K562 (cell line): ENCODE data around the gene ZMYND12. TPM values are rescaled to one million over a fixed set of nuclear protein-coding genes. Genes with fewer than 3 reads are reported as not detected.
A peak's percentile ranks its signal among the peaks of the same experiment; 100 is the strongest.

Experiments
- ATAC-seq: fragments of 200-7000 bp; cut with Tn5 transposase; 3 replicates; pipeline ENCODE4 v1.9.1; 2020; ENCODE audit warnings: moderate library complexity
- BruUV-seq: library from RNA; stranded (reverse); fragments of 400-500 nt; replicated peaks from 2 replicates; lab custom pipeline; 2021; lab: Mats Ljungman, UMichigan
- CTCF ChIA-PET: fragments of 300-600 bp; formaldehyde crosslinking; extraction: SDS; loops from one replicate; lab custom pipeline; 2021; ENCODE audit warnings: low intra/inter-chr PET ratio; lab: Yijun Ruan, JAX
- POLR2A ChIA-PET: fragments of 300-600, 350-650 bp; sonication (Branson Sonifier 250); formaldehyde crosslinking; extraction: SDS; loops from one replicate; lab custom pipeline; 2021; ENCODE audit warnings: antibody characterized with exemption, inconsistent platforms; lab: Yijun Ruan, JAX
- DNase-seq, 4 experiments: peaks; one replicate each; pipeline versions ENCODE4 v3.0.0 to v3.0.0-alpha.2; 2011 to 2018; ENCODE audit warnings: low spot score in 3 of 4, mixed read lengths in 3 of 4; ENCODE audit errors: extremely low read depth in 1 of 4
- FAIRE-seq: peaks from 2 replicates; lab custom pipeline; 2011; peaks lifted over from hg19 to GRCh38; lab: Jason Lieb, UNC
- H2AFZ ChIP-seq: 2 replicates; pipeline ENCODE4 v1.6.0; 2011; ENCODE audit warnings: low read depth, low read length, control low read depth, inconsistent platforms
- H3K27ac ChIP-seq: fragments of 200-600 bp; 3 replicates; pipeline ENCODE4 v1.8.0; 2011; ENCODE audit warnings: low read depth, mild to moderate bottlenecking, control low read depth, inconsistent platforms, low read length, moderate library complexity, mixed read lengths; ENCODE audit errors: extremely low read depth
- H3K27me3 ChIP-seq, 2 experiments: fragments of 300-600 bp in 1 of 2; 2 replicates in 1 of 2; 3 replicates in 1 of 2; pipeline versions ENCODE4 v1.6.0 to v1.8.0; 2011; ENCODE audit warnings: inconsistent platforms in 2 of 2, low read length in 2 of 2, mild to moderate bottlenecking in 1 of 2, mixed read lengths in 1 of 2, moderate library complexity in 1 of 2; ENCODE audit not compliant: control insufficient read depth in 2 of 2, insufficient read depth in 2 of 2
- H3K36me3 ChIP-seq: fragments of 300-600 bp; 3 replicates; pipeline ENCODE4 v1.8.0; 2011; ENCODE audit warnings: mild to moderate bottlenecking, low read length, inconsistent platforms; ENCODE audit not compliant: control insufficient read depth, insufficient read depth
- H3K4me1 ChIP-seq, 2 experiments: fragments of 200-600 bp in 1 of 2; replicated peaks in 1 of 2; 2 replicates in 1 of 2; 3 replicates in 1 of 2; pipeline versions ENCODE4 v1.5.1 to v1.8.0; 2011; ENCODE audit warnings: inconsistent platforms in 2 of 2, low read length in 2 of 2, mild to moderate bottlenecking in 1 of 2, mixed read lengths in 1 of 2, moderate library complexity in 1 of 2; ENCODE audit not compliant: control insufficient read depth in 2 of 2, insufficient read depth in 2 of 2
- H3K4me2 ChIP-seq: 2 replicates; pipeline ENCODE4 v1.6.1; 2011; ENCODE audit warnings: low read length, control low read depth, inconsistent platforms, mixed read lengths; ENCODE audit not compliant: insufficient read depth
- H3K4me3 ChIP-seq: fragments of 200-600 bp; sonication (generic), shearing (Covaris generic); 2 replicates; pipeline ENCODE4 v1.5.1; 2016; ENCODE audit warnings: control low read depth, inconsistent platforms
- H3K79me2 ChIP-seq: fragments of 200-600 bp; 3 replicates; pipeline ENCODE4 v1.8.0; 2011; ENCODE audit warnings: low read length, inconsistent platforms; ENCODE audit not compliant: control insufficient read depth, insufficient read depth
- H3K9ac ChIP-seq, 2 experiments: 2 replicates each; pipeline versions ENCODE4 v1.6.0 to v1.6.1; 2011; ENCODE audit warnings: low read depth in 2 of 2, low read length in 2 of 2, control low read depth in 1 of 2, inconsistent platforms in 1 of 2, mild to moderate bottlenecking in 1 of 2, mixed read lengths in 1 of 2; ENCODE audit not compliant: insufficient read depth in 1 of 2
- H3K9me1 ChIP-seq: one replicate; pipeline ENCODE4 v1.6.0; 2011; ENCODE audit warnings: inconsistent platforms, mild to moderate bottlenecking, low read length, moderate library complexity; ENCODE audit not compliant: control insufficient read depth, insufficient read depth
- H3K9me3 ChIP-seq: replicated peaks from 2 replicates; pipeline ENCODE4 v1.5.1; 2011; ENCODE audit warnings: low read depth, low read length, inconsistent platforms; ENCODE audit not compliant: control insufficient read depth, insufficient read depth
- H4K20me1 ChIP-seq: replicated peaks from 2 replicates; pipeline ENCODE4 v1.6.1; 2011; ENCODE audit warnings: low read length, inconsistent platforms, mixed read lengths; ENCODE audit not compliant: control insufficient read depth, insufficient read depth
- ATF7 ChIP-seq: fragments of 450-650 bp; IDR thresholded peaks from 2 replicates; pipeline ENCODE4 v1.7.1; 2014; ENCODE audit warnings: mild to moderate bottlenecking, moderate library complexity
- CTCF ChIP-seq, 3 experiments: IDR thresholded peaks in 2 of 3; conservative IDR thresholded peaks in 1 of 3; 2 replicates each; pipeline ENCODE4 v1.5.1; 2011 to 2012; ENCODE audit warnings: low read length in 3 of 3, mild to moderate bottlenecking in 3 of 3, control low read depth in 2 of 3, improper control_type of control experiment in 1 of 3, inconsistent platforms in 1 of 3, low read depth in 1 of 3, mixed read lengths in 1 of 3, moderate library complexity in 1 of 3; ENCODE audit not compliant: insufficient read depth in 2 of 3
- CTCFL ChIP-seq: IDR thresholded peaks from 2 replicates; pipeline ENCODE4 v1.6.1; 2011; ENCODE audit warnings: borderline replicate concordance, low read depth, mild to moderate bottlenecking, moderate library complexity, low read length; ENCODE audit not compliant: insufficient read depth, poor library complexity, severe bottlenecking
- FIP1L1 ChIP-seq: fragments of 200-400 bp; formaldehyde crosslinking; IDR thresholded peaks from 2 replicates; pipeline ENCODE4 v1.6.1; 2018; ENCODE audit warnings: mild to moderate bottlenecking, low read depth, low read length; ENCODE audit not compliant: poor library complexity, severe bottlenecking
- GATA2 ChIP-seq: sonication (generic); formaldehyde crosslinking; IDR thresholded peaks from 2 replicates; pipeline ENCODE4 v1.4.0; 2020; ENCODE audit warnings: mild to moderate bottlenecking, missing genetic modification reagents
- SETDB1 ChIP-seq: IDR thresholded peaks from one replicate; pipeline ENCODE4 v1.6.1; 2012; ENCODE audit warnings: low read length, control low read depth, inconsistent platforms
- WGBS: fragments of 100-300 bp; shearing (Covaris generic); methylation state at CpG from one replicate; pipeline ENCODE4 v1.1.6; 2016; ENCODE audit warnings: low coverage, mixed read lengths; ENCODE audit not compliant: insufficient coverage; ENCODE audit errors: missing lambda C conversion rate; 5-methylcytosine and 5-hydroxymethylcytosine counted together
- in situ Hi-C: fragments of 300-500 bp; cut with MboI; formaldehyde crosslinking; loops from 4 replicates; pipeline ENCODE4 v1.15.0; 2018; ENCODE audit warnings: inconsistent platforms, mixed read lengths
- intact Hi-C: fragments of 100-400 bp; cut with micrococcal nuclease; formaldehyde crosslinking; loops from 2 replicates; pipeline ENCODE4 v1.14.2; 2022
- polyA plus RNA-seq, 8 experiments: library from polyadenylated mRNA; depleted of rRNA in 4 of 8; stranded (reverse) in 5 of 8; unstranded in 3 of 8; fragments of >200 nt; fragmentation: Nextera tagmentation in 2 of 8; fragmentation: Illumina TruSeq in 1 of 8; extraction: Ambion mirVana in 2 of 8; extraction: Trizol in 1 of 8; gene quantifications; 2 replicates each; pipeline versions ENCODE4 v1.2.1 to v1.2.3, GENCODE V29; 2011 to 2014; ENCODE audit warnings: inconsistent platforms in 1 of 8, missing spikeins in 1 of 8
- total RNA-seq, 7 experiments: library from RNA; depleted of rRNA in 6 of 7; stranded (reverse); fragments of >200 nt in 6 of 7; fragmentation: Illumina TruSeq in 2 of 7; extraction: Trizol in 2 of 7; gene quantifications; 2 replicates each; pipeline versions ENCODE4 v1.2.1 to v1.2.3, GENCODE V29; 2011 to 2021; ENCODE audit warnings: low replicate concordance in 1 of 7

ZMYND12 gene
- total and polyA plus RNA-seq, 9 of the 15 experiments (the other 6 are each of a cell fraction or from before 2014, with no cell fraction given) = not detected

- TF ChIP-seq GATA2 (no peak), ATF7 (0 out of 2 replicates have a peak, but pooled peaks have one; percentile 19)
- no peaks in the 10 kb centered on the region for H3K79me2 ChIP-seq
- intact Hi-C loops (no loop called here), in situ Hi-C loops (no loop called here)
- no peaks in the 10 kb centered on the region for H3K4me1 ChIP-seq
- BruUV-seq = no TSS peak
- no peaks in the 10 kb centered on the region for H3K9me1 ChIP-seq
- no peak for ATAC-seq
- H3K27me3 ChIP-seq = 0 out of 5 replicates have a peak, but pooled peaks cover 0 to 4% of the 10 kb centered on the region in 2 experiments
- H3K9me3 ChIP-seq = no peaks in the 10 kb centered on the region
- CTCF ChIA-PET = no interaction called here
- H3K4me2 ChIP-seq = no peak overlapping the region
- H3K4me3 ChIP-seq = no peak overlapping the region
- WGBS = 29% methylated on average over 1 of the region's 1 CpG
- FAIRE-seq = no peak
- no peak overlapping the region for H3K9ac ChIP-seq
- H2AFZ ChIP-seq = no peak overlapping the region
- DNase-seq = no peak
- H4K20me1 ChIP-seq = no peaks in the 10 kb centered on the region
- no peak overlapping the region for H3K27ac ChIP-seq
- H3K36me3 ChIP-seq = no peaks in the 10 kb centered on the region
- POLR2A ChIA-PET = interaction anchor here (0.6 to 0.9 kb wide), 3 partner anchors 37 to 201 kb away, joined by 3 to 5 read pairs (median 3); partner anchors contain the start of gene YBX1
These were observed 25.1 kb upstream of the ZMYND12 start for GRCh38 chr1:42480921-42481320.

GRCh38 chr1:42479621-42480020, 23.8 kb upstream of the ZMYND12 start:
- no peak overlapping the region for H3K9ac ChIP-seq
- DNase-seq (peak in 3 of 4 experiments; percentile 15 to 29 (median 17)), ATAC-seq (peak; percentile 88), FAIRE-seq (no peak)
- no peak overlapping the region for H3K4me3 ChIP-seq
- no peak overlapping the region for H2AFZ ChIP-seq
- H3K4me1 ChIP-seq = no peaks in the 10 kb centered on the region
- POLR2A ChIA-PET = no interaction called here
- no peaks in the 10 kb centered on the region for H3K9me3 ChIP-seq
- 9% methylated on average over 4 of the region's 4 CpGs for WGBS
- CTCF ChIA-PET = no interaction called here
- no peaks in the 10 kb centered on the region for H3K79me2 ChIP-seq
- no peak for TF ChIP-seq SETDB1
- peak in 2 of 3 experiments; percentile 12 to 37; a peak in 2 of 6 replicates for TF ChIP-seq CTCF (IDR thresholded peaks at IDR 0.05 in 2 of 3, conservative IDR thresholded peaks at IDR 0.05 in 1 of 3; ENCODE audit: insufficient read depth in 2 of 3, low read depth in 1 of 3, low read length in 3 of 3)
- no peak for TF ChIP-seq FIP1L1
- peak; percentile 43 for TF ChIP-seq CTCFL
- in situ Hi-C loops (no loop called here), intact Hi-C loops (no loop called here)
- H3K36me3 ChIP-seq = no peaks in the 10 kb centered on the region
- 0 out of 5 replicates have a peak, but pooled peaks cover 0 to 4% of the 10 kb centered on the region in 2 experiments for H3K27me3 ChIP-seq
- no peaks in the 10 kb centered on the region for H4K20me1 ChIP-seq
- H3K9me1 ChIP-seq = no peaks in the 10 kb centered on the region
- H3K27ac ChIP-seq = no peak overlapping the region
- BruUV-seq = no TSS peak
- H3K4me2 ChIP-seq = no peak overlapping the region
